ENCODE data around the gene RAPGEF5.

RAPGEF5 gene

DNA sequence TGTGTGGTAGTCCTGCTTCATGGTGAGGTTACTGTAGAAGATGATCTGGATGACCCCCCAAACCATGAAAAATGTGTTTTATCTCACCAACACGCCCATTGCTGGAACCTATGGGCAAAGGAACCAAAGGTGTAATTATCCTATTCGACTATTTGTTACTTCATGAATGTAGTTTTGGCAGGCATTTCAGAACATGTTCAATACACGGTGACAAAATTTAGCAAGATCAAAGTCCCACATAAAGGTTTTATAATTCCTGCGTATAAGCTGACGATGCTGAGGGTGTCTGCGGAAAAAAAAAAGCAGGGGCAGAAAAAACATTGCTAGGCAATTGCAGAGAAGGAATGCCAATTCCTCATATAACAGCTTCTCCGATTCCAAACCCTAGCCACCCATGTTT lies 13.3 kb downstream of the RAPGEF5 start:
- DNase-seq = no peak

DNA sequence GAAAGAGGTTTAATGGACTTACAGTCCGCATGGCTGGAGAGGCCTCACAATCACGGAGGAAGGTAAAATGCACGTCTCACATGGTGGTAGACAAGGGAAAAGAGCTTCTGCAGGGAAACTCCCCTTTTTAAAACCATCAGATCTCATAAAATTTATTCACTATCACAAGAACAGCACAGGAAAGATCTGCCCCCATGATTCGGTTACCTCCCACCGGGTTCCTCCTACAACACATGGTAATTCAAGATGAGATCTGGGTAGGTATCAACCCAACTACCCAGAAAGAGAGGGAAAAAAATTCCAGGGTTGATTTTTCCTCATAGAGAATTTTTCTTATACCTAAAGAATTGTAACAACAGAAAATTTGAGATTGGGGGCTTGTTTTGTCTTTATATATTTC lies 13.9 kb downstream of the RAPGEF5 start:
- no peak for DNase-seq

DNA sequence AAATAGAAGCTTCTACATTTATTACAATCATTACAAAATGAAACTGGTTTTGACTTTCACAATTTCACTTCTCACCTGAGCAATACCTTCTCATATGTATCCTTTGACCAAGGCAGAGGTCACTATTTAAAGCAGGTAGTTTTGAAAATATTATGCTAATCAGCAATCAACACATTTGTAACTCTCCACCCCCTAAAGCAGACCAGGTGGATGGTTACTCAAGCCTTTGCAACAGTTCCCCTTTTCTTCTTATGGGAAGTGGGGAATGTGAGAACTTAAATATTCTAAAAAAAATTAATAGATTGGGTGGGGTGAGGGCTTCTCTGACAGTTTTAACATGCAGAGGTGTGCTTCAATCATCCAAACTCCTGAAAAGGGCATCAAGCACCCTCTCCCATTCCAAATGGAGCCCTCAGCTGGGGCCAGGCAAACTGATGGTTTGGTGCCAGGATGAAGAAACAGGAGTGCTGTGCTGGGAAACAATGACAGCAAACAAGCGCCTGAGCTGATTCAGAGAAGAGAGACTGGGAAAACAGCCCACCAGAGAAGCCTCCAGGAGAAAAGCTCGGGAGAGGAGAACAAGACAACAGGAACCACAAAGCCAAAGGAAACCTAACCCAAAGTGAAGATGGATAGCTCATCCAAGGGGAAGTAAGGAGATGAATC lies 17.1 kb downstream of the RAPGEF5 start:
- DNase-seq = no peak

DNA sequence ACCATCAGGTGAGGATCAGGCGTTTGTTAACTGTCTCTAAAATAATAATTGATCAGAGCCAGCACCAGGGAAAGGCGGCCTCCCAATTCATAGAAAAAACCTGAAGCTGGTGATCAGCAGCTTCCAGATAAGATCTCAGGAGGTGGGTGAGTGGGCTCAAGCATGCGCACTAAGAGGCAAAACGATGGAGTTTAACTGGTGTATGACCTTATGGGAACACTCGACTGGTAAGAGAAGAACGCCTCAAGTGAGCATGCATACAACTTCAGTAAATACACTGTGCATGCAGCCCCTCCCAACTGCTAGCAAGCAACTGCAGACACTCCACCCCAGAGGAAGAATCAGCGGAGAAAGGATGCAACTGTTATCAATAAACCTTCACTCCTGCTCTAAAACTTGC lies 18.1 kb downstream of the RAPGEF5 start:
- DNase-seq = no peak

DNA sequence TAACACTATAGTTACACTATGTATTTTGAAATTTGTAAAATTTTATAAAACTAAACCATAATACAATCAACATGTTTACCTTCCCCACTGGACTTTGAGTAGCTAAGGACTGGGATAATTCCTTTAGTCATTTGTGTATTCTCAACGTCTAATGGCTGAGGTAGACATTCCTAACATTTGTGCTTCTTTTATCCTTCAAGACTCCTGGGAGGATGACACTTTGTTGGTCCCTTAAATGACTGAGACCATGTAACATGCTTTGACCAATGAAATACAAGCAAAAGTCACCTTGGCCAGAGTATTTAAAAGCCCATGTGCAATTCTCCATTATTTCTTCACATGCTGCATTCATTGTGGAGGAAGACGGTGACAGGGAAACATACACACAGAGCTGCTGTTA lies 18.5 kb downstream of the RAPGEF5 start:
- DNase-seq = no peak

DNA sequence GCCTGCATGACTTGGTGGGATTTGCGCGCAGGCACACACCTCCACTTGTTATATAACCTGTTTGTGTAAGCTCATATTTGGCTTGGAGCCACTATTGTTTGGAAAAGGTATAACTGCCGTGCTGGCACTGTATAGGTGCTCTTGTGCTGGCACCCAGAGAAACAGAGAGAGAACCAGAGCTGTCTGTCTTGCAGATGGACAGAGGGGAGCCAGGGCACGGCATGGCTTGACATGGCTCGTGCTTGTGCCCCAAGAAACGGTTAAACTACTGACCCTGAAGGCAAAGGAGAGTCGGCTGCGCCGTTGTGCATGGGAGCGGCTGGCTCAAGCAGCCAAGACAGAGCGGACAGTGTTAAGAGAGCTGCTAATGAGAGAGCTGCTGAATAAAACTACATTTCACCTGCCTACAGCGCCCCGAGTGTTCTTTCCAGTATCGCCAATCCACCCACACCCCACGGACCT lies 23.2 kb downstream of the RAPGEF5 start:
- DNase-seq = no peak

DNA sequence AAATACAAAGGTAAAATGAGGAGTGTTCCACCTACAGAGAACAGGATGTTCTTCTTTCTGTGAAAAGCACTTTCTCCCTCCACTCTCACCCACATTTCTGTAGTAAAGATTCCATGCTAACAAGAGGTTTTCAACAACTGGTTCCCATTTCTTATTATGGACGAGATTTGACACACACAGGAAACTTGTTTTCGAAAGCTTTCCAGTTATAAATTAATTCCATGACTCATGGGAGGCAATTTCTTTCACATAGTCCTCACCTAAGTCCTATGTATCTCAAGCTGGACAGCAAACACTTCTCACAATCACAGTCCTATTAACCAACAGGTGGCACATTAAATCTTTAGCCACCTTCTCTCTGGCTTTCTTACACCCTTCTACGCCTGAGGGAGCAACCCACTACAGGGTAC lies 24.5 kb downstream of the RAPGEF5 start:
- DNase-seq = no peak

DNA sequence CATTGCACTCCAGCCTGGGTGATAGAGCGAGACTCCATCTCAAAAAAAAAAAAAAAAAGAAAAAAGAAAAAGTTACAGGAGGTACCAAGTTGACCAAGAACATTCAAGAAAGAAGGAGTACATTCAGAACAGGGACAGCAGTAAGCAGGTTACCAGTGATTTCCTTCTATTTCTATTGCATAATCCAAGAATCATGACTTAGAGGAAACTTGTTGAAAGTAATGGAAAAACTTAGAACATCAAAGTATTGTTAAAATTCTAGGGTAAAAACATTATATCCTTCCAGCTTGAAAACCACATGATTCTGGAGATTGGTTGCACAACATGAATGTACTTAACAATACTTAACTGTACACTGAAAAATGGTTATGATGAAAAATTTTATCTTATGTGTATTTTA lies 25.2 kb downstream of the RAPGEF5 start:
- DNase-seq = no peak

DNA sequence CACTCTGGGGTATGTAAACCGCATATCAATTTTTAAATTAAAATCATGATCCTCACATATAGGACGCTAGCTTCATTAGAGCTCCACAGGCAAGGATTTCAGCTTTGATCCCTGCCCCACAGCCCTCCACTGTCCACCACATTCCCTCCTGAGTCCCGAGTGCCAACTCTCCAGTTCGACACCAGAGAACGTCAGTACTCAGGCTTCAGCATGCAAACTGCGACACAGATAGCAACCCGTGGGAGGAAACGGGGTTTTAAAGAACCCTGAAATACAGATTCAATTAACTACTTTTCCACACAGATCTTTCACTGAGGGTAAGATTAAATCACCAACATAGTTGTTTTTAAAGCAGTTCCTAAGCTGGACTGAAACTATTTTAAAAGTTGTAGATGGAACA lies 26.1 kb downstream of the RAPGEF5 start:
- no peak for DNase-seq

DNA sequence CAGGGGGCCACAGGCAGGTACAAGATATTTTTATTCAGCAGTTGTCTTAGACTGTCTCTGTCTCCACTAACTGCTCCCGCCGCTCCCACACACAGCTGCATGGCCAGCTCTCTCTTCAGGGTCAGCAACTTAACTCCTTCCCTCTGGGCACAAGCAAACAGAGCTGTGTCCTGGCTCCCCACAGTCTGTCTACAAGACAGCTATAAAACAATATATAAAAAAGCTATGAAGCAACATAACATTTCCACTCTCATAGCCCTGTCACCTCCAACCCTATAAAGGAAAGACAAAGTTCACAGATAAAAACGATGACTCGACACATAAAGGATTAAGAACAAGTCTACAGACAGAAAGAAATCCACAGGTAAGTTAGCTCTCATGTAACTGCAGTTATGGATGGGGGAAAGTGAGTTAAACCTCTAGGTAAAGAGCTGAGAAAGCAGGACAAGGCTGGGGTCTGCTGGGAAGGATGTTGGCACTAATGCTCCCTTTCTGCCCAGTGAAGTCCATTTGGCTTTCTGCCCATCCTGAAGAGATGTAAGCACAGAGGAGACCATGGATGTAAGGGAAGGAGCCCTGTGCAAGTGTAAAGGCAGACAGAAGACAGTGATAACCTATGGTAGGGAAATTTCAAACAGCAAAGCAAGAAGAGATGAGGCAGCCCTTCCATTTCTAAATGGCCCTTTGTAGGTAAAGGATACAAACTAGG lies 27.0 kb downstream of the RAPGEF5 start:
- no peak for DNase-seq

DNA sequence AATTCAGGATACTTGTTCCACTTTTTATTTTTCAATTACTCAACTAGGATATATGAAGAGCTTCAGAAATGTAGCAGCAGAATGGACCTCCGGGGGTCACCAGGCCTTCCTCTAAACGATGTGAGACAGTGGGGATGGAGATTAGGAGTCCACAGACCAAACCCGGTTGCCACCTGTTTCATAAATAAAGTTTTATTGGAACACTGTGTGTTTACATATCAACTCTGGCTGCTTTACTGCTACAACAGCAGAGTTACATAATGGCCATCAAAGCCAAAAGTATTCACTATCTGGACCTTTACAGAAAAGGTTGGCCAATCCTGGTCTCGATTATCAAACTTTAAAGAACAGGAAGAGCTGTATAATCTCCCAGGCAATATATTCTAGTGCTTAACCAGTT lies 30.8 kb downstream of the RAPGEF5 start:
- DNase-seq = no peak

DNA sequence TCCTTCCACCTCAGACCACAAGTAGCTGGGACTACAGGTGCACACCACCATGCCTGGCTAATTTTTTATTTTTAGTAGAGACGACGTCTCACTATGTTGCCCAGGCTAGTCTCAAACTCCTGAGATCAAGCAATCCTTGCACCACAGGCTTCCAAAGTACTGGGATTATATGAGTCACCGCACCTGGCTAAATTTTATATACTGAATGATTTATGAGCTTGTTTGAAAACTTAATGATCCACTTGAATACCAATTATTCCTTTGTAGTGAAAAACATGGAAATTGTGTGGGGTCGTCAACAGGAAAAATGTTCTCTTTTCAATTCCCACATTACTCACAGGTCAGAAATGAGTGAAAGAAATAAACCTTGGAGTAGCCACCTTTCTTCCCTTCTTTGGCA lies 31.3 kb downstream of the RAPGEF5 start:
- DNase-seq = no peak

DNA sequence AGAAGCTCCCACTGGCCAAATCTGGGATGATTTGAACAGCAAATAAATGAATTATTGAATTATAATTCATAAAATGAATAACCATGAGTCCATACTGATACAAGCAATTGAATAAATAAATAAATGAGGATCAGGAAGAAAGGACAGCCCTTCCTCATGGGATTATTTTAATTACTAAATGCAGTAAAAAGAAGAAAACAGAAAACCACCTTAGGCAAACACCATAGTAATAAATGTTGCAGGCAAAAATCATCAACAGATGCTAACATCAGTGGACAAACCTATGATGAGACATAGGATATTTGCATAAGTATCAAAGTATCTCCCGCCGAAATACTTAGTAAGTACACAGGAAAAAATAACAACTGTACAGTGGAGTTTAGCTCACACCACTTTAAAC lies 33.2 kb downstream of the RAPGEF5 start:
- no peak for DNase-seq

DNA sequence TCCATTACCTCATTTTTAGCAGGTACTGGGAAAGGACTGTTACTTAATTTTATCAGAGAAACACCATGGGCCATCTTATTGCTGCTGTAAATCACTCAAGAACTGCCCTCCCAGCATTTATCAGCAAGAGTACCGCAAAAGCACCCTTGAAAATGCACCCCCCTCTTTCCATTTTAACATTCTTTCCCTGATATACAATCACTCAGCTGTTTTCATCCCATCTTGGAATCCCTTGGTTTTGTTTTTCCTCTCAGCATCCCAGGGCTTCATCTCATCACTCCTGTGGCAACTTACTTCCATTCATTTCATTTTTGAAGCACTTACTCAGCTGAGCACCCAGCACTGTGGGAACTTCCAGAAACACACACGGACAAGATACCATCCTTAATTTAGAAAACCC lies 36.5 kb downstream of the RAPGEF5 start:
- DNase-seq = no peak

DNA sequence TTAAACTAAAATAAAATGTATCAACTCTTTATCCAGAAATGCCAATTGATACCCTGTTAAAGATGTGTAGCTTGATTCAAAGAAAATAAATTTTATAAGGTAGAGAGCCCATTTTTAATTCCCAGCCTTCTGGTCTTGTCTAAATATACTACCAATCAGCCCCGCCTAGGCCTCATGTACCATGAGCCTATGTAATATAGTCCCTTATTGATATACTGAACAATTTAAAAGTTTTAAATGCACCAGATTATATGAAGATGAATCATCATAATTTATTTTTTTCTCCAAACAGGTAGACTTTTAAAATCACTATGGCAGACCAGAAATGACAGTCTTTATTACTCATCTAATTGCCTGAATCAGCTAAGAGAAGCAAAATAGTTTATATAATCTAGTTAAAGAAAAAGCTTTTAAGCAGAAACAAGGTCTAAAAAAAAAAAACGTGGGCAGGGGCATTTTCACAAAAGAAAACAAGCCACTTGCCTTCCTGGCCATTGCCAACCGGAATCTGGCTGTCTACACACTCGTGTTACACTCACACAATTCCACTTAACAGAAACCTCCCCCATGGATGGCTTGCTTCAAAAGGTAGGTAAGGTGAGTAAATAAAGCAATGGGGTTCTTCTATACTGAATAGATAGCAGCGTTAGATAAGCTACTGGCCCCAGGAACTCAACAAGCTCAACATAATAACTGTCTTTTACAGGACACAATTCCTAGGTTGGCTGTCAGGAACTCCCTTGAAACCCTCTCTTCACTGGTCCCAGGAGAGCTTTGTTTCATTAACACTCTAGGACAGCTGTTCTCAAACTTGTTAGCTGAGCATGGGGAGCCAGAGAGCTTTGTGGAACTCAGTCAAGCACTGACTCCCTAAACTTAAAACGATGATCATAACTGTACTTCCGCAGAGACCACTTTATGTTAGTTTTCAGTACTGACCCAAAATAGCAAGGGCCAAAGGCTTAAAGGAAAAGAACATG lies 37.2 kb downstream of the RAPGEF5 start:
- no peak for DNase-seq

DNA sequence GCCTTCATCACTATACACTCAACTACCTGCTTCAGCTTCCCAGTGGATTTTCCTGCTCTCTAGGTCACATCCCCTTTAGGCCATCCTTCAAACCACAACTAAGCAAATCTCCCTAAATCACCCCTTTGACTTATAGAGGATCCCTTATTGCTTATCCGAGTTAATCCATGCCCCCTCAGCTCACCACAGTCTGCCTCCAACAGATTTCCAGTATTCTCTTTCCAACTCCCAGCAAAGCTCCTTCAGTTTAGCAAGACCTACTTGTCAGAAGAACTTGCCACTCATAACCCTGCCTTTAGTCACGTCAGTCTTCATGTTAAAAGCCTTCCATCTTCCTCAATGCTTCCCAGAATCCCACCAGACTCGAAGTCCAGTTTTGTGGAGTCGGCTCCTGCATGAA lies 38.6 kb downstream of the RAPGEF5 start:
- no peak for DNase-seq

DNA sequence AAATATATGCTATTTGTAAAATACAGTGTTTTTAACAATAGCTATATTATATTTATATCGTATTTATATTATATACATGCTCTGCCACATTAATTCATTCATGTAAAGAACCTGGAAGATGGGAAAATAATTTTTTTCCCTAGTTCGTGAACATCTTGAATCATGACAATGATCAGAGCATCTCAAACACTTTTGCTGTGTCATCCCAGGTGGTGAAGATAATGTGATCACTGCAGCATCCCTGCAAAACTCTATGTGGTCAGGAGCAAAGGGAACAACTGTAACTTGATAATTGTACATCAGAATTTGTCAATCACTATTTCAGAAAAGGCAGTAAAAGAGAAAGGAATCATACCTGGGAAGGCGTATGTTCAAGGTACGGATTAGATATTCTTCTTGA lies 39.3 kb downstream of the RAPGEF5 start:
- no peak for DNase-seq

DNA sequence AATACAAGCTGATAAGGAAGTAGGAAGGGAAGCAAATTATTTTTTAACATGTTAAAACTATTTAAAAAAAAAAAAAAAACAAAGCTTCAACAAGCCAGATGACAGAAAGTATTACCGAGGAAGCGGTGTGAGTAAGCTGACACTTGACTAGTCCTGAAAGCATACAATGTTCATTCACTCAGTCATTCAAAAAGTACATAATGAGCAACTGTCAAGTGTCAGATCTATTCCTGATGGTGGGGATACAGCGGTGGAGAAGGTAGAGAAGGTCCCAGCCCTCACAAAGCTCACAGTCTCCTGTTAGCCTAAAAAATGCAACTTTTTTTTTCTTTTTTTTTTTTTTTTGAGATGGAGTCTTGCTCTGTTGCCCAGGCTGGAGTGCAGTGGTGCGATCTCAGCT lies 40.0 kb downstream of the RAPGEF5 start:
- DNase-seq = peak; percentile 6

DNA sequence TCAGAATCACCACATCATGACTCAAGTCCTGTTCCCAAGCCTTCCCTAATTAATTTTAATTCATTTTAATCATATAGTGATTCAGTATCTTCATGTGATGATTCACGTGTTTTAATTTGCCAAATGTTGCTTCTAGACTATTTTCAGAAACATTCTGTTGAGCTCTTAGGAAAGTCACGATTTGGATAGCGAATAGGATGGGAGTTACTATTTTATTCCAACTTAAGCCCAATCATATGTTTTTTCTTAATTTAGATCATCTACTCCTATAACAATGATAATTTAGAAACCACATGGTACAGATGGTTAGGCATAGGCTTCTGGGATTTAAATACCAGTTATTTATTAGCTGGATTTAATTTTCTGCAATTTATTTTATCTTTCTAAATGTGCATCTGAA lies 49.1 kb downstream of the RAPGEF5 start:
- DNase-seq = no peak

DNA sequence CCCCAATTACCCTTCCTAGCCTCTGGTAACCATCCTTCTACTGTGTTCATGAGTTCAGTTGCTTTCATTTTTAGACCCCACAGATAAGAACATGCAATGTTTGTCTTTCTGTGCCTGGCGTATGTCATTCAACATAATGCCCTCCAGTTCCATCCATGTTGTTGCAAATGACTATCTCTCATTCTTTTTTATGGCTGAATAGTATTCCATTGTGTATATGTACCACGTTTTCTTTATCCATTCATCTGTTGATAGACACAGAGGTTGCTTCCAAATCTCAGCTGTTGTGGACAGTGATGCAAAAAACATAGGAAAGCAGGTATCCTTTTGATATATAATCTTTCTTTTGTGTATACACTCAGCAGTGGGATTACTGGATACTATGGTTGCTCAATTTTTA lies 51.2 kb downstream of the RAPGEF5 start:
- no peak for DNase-seq

DNA sequence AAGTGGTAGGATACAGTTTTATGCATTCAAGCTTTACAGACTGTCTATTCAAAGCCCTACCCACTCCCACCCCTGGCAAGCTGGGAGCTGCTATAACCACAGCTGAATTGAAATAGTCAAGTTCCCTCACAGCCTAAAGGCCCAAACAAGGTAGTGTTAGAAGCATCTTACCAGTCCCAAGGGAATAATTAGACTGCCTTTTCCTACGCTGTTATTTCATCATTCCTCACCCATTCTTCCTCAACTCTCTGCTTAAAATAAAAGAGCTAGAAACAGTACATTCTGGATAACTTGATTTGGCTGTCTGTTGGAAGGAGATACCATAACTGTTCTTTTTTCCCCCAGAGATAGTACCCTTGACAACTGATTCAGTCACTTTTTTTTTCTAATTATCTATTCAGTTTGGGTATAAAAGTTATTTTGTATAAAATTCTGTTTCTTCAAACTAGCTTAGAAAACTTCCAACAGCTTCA lies 54.0 kb downstream of the RAPGEF5 start:
- DNase-seq = no peak

DNA sequence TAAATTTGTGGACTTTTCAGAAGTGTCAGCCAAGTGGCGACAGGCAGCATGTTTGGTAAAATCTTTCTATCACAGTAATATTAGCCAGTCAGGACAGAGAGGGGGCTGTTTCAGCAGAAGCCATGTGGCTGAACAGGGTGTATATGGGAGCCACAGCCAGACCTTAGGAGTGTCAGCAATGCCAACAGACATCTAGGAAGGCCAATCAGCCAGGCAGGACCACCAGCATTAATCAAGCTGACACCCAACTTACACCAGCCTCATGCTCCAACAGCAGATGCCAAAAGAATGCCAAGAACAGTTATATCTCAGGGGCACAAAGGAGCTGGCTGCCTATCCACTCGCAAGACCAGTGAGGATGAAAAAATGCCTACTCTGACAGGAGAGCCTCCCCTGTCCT lies 54.8 kb downstream of the RAPGEF5 start:
- no peak for DNase-seq

DNA sequence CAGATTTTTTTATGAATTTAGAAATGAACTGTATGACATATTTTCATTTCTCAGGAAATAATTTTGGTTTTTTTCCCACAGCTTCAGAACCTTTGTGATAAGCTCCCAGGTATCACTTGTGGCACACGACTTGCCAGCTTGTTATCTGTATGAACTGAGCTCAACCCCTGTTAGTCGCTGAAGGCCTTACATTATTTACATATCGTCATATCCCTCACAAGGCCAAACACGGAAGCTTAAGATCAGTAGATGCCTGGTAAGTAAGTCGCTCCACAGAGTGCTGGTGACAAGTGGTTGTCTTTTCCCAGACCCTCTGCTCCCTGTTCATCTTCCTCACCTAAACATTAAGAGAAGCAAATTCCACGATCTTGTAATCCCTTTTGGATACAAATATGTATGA lies 55.2 kb downstream of the RAPGEF5 start:
- DNase-seq = no peak

DNA sequence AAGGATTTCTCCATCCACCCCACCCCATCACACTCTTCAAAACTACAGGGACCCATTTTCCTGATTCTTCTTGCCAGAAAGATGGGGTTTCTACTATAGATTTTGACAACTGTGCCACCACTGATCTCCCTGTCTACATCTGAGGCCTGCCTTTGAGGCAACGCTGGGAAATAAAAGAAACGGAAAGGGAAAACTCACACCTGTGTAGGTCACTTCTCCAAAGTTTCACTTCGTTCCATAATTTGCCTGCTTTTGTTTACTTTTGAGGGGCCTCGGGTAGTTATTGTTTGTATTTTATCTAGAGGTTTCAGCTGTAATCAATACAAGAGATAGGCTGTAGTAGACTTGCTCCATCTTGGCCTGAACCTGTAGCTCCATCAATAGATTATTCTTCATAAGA lies 56.1 kb downstream of the RAPGEF5 start:
- no peak for DNase-seq
